ENCODE data around the gene TES. TPM values are rescaled to one million over a fixed set of nuclear protein-coding genes. Genes with fewer than 3 reads are reported as not detected.

The TES gene
- total RNA-seq, 1 experiment from 2014 or later: 28.2 TPM

- Mint-ChIP-seq H3K36me3 (ENCODE audit: insufficient read depth in 1 of 3, low read depth in 3 of 3) (no peaks in the 10 kb centered on the region; a peak in 1 of 7 replicates), H3K27ac (no peak overlapping the region), H3K9me3 (no peaks in the 10 kb centered on the region), H3K4me3 (no peak overlapping the region), H3K4me1 (peaks cover 12 to 14% of the 10 kb centered on the region in 2 experiments), H3K27me3 (ENCODE audit: low read depth) (no peaks in the 10 kb centered on the region)
- no peak overlapping the region for H2AFZ ChIP-seq (ENCODE audit: low read length)
- no peak overlapping the region for H3K4me2 ChIP-seq (ENCODE audit: insufficient read depth, insufficient read length, low read length)
- no peak overlapping the region for H2BK12ac ChIP-seq (ENCODE audit: insufficient read length, low read depth, low read length)
- no peak overlapping the region for H3T11ph ChIP-seq (ENCODE audit: low read length)
- no peak overlapping the region for H4K8ac ChIP-seq (replicated peaks; ENCODE audit: insufficient read length, low read depth, low read length)
- no CpG with 5 or more reads among the region's 2 CpGs for WGBS (ENCODE audit: extremely low coverage, insufficient read length, low lambda C conversion rate)
- H3K9ac ChIP-seq (ENCODE audit: extremely low read depth, insufficient read length, low read length): no peak overlapping the region
- H4K91ac ChIP-seq (ENCODE audit: insufficient read length, low read depth, low read length): no peak overlapping the region
- no peak overlapping the region for H2BK5ac ChIP-seq (ENCODE audit: insufficient read length, low read length)
- H3K56ac ChIP-seq (ENCODE audit: insufficient read length, low read depth, low read length): no peak overlapping the region
- no peak overlapping the region for H3K23ac ChIP-seq (ENCODE audit: insufficient read length, low read depth, low read length)
- H3K23me2 ChIP-seq (ENCODE audit: insufficient read length, low read depth, low read length, poor library complexity, severe bottlenecking): no peaks in the 10 kb centered on the region
- H4K20me1 ChIP-seq (ENCODE audit: control insufficient read depth, insufficient read depth, insufficient read length): no peaks in the 10 kb centered on the region
- no peak for DNase-seq
- no peaks in the 10 kb centered on the region for H3K27me3 ChIP-seq (ENCODE audit: insufficient read depth, low read length)
- H3K14ac ChIP-seq (ENCODE audit: insufficient read depth, low read length): no peak overlapping the region
- H2AK5ac ChIP-seq (ENCODE audit: insufficient read length, low read length): no peak overlapping the region
- no peak overlapping the region for H3K27ac ChIP-seq (ENCODE audit: insufficient read length, low read depth, low read length)
- no peaks in the 10 kb centered on the region; the same call in 1 of the 2 replicates for H3K4me1 ChIP-seq (ENCODE audit: insufficient read depth, low read length)
- no peaks in the 10 kb centered on the region; the same call in 1 of the 2 replicates for H3K79me2 ChIP-seq (ENCODE audit: insufficient read depth, low read length)
- H3K4ac ChIP-seq (ENCODE audit: low read depth, low read length): no peak overlapping the region
- H4K5ac ChIP-seq (ENCODE audit: insufficient read length, low read depth, low read length): no peak overlapping the region
- no peak overlapping the region for H2BK120ac ChIP-seq (ENCODE audit: low read depth, low read length, poor library complexity, severe bottlenecking)
- H2BK20ac ChIP-seq (ENCODE audit: low read depth, low read length, poor library complexity, severe bottlenecking): no peak overlapping the region
- no peak overlapping the region for H3K18ac ChIP-seq (ENCODE audit: insufficient read length, low read depth, low read length)
- no peak overlapping the region for H2BK15ac ChIP-seq (ENCODE audit: low read depth, low read length)
- peaks cover 3% of the 10 kb centered on the region for H3K79me1 ChIP-seq (ENCODE audit: insufficient read depth, low read depth, low read length, poor library complexity, severe bottlenecking)
- TF ChIP-seq CTCF (conservative IDR thresholded peaks at IDR 0.05): peak; percentile 76
- H3K9me3 ChIP-seq (ENCODE audit: control insufficient read depth, low read depth, low read length): no peaks in the 10 kb centered on the region
Observed at GRCh38 chr7:116236020-116236630, 25.8 kb downstream of the TES start.
